Panc1 (cell line): ENCODE results near the gene TENM3.

Experiments used
- POLR2AphosphoS5 ChIP-seq: IDR thresholded peaks from 2 replicates; pipeline ENCODE4 v1.6.1; 2012; ENCODE audit warnings: mild to moderate bottlenecking, low read depth, low read length, moderate library complexity
- SIN3A ChIP-seq: IDR thresholded peaks from 2 replicates; pipeline ENCODE4 v1.6.1; 2012; ENCODE audit warnings: low read depth, mild to moderate bottlenecking, low read length, moderate library complexity, borderline replicate concordance; ENCODE audit not compliant: insufficient read depth
- TF ChIP-seq, protein P1 (sequence below): fragments of 450-650 bp; IDR thresholded peaks from 2 replicates; pipeline ENCODE4 v1.5.1; 2017; ENCODE audit warnings: mild to moderate bottlenecking
- TF ChIP-seq, protein P2 (sequence below), 2 experiments: IDR thresholded peaks; 2 replicates each; pipeline ENCODE4 v1.6.1; 2011 to 2012; ENCODE audit warnings: low read depth in 2 of 2, control low read depth in 1 of 2, low read length in 1 of 2, mild to moderate bottlenecking in 1 of 2, moderate library complexity in 1 of 2; ENCODE audit not compliant: insufficient read depth in 1 of 2

DNA sequence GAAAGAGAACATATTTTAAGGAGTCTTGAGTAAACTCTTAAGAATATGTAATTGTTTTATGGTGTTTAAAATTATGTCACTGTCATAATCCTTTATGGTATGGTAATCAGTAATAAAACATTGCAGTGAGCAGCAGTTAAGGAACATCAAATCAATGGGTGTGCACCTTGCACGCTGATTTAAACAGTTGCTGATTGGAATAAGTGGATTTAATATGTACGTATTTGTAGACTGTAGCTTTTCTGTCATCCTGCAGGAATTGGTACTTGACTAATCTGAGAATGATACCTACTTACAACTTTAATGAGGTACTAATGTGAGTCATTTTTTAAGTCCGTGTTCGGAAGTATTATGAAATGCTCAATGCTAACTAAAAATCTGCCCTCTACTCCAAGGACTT, 461.7 kb downstream of the TENM3 start:
- TF ChIP-seq POLR2AphosphoS5 (no peak), SIN3A (no peak)
- TF ChIP-seq, protein P1, sequence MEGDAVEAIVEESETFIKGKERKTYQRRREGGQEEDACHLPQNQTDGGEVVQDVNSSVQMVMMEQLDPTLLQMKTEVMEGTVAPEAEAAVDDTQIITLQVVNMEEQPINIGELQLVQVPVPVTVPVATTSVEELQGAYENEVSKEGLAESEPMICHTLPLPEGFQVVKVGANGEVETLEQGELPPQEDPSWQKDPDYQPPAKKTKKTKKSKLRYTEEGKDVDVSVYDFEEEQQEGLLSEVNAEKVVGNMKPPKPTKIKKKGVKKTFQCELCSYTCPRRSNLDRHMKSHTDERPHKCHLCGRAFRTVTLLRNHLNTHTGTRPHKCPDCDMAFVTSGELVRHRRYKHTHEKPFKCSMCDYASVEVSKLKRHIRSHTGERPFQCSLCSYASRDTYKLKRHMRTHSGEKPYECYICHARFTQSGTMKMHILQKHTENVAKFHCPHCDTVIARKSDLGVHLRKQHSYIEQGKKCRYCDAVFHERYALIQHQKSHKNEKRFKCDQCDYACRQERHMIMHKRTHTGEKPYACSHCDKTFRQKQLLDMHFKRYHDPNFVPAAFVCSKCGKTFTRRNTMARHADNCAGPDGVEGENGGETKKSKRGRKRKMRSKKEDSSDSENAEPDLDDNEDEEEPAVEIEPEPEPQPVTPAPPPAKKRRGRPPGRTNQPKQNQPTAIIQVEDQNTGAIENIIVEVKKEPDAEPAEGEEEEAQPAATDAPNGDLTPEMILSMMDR, result no peak
- TF ChIP-seq, protein P2, sequence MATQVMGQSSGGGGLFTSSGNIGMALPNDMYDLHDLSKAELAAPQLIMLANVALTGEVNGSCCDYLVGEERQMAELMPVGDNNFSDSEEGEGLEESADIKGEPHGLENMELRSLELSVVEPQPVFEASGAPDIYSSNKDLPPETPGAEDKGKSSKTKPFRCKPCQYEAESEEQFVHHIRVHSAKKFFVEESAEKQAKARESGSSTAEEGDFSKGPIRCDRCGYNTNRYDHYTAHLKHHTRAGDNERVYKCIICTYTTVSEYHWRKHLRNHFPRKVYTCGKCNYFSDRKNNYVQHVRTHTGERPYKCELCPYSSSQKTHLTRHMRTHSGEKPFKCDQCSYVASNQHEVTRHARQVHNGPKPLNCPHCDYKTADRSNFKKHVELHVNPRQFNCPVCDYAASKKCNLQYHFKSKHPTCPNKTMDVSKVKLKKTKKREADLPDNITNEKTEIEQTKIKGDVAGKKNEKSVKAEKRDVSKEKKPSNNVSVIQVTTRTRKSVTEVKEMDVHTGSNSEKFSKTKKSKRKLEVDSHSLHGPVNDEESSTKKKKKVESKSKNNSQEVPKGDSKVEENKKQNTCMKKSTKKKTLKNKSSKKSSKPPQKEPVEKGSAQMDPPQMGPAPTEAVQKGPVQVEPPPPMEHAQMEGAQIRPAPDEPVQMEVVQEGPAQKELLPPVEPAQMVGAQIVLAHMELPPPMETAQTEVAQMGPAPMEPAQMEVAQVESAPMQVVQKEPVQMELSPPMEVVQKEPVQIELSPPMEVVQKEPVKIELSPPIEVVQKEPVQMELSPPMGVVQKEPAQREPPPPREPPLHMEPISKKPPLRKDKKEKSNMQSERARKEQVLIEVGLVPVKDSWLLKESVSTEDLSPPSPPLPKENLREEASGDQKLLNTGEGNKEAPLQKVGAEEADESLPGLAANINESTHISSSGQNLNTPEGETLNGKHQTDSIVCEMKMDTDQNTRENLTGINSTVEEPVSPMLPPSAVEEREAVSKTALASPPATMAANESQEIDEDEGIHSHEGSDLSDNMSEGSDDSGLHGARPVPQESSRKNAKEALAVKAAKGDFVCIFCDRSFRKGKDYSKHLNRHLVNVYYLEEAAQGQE (IDR thresholded peaks at IDR 0.05; ENCODE audit: insufficient read depth in 1 of 2, low read depth in 2 of 2, low read length in 1 of 2), result no peak
